Cerebellar cortex (tissue), 1 donor: ENCODE measurements around the gene IGSF9.
A peak's percentile ranks its signal among the peaks of the same experiment; 100 is the strongest.

ENCODE experiments used
- DNase-seq: peaks from one replicate; pipeline ENCODE4 v3.0.0-alpha.2; 2015; ENCODE audit warnings: low spot score

IGSF9 gene

GRCh38 chr1:159945483-159946241, at the start of gene IGSF9:
Gene IGSF9, minus strand, starts transcription at chr1:159945613. Its CDS starts 2,159 bp downstream, at chr1:159943454.
- DNase-seq, result peak; percentile 72

GRCh38 chr1:159994896-159995295, 49.5 kb upstream of the IGSF9 start:
- no peak for DNase-seq

GRCh38 chr1:159993911-159994310, 48.5 kb upstream of the IGSF9 start:
- no peak for DNase-seq

- DNase-seq, result no peak
These were observed 46.7 kb upstream of the IGSF9 start for GRCh38 chr1:159992161-159992560.

- no peak for DNase-seq
These were observed 46.1 kb upstream of the IGSF9 start for GRCh38 chr1:159991513-159991912.

- no peak for DNase-seq
These were observed 44.6 kb upstream of the IGSF9 start for GRCh38 chr1:159990005-159990404.

- no peak for DNase-seq
These were observed 44.2 kb upstream of the IGSF9 start for GRCh38 chr1:159989581-159989980.

- no peak for DNase-seq
These were observed 42.6 kb upstream of the IGSF9 start for GRCh38 chr1:159988006-159988405.

GRCh38 chr1:159987186-159987585, 41.8 kb upstream of the IGSF9 start:
- DNase-seq, result no peak

GRCh38 chr1:159986531-159986930, 41.1 kb upstream of the IGSF9 start:
- DNase-seq, result no peak

GRCh38 chr1:159986093-159986492, 40.7 kb upstream of the IGSF9 start:
- DNase-seq, result no peak

GRCh38 chr1:159985473-159985872, 40.1 kb upstream of the IGSF9 start:
- no peak for DNase-seq

GRCh38 chr1:159983681-159984080, 38.3 kb upstream of the IGSF9 start:
- DNase-seq, result no peak

GRCh38 chr1:159982280-159982679, 36.9 kb upstream of the IGSF9 start:
- no peak for DNase-seq

- DNase-seq, result no peak
These were observed 36.1 kb upstream of the IGSF9 start for GRCh38 chr1:159981351-159982055.

- no peak for DNase-seq
These were observed 35.4 kb upstream of the IGSF9 start for GRCh38 chr1:159980786-159981185.

GRCh38 chr1:159980076-159980475, 34.7 kb upstream of the IGSF9 start:
- DNase-seq, result no peak

GRCh38 chr1:159979257-159979656, 33.8 kb upstream of the IGSF9 start:
- DNase-seq, result no peak

GRCh38 chr1:159978107-159978398, 32.6 kb upstream of the IGSF9 start:
- no peak for DNase-seq

GRCh38 chr1:159977364-159978106, 32.1 kb upstream of the IGSF9 start:
- DNase-seq, result no peak

- no peak for DNase-seq
These were observed 29.0 kb upstream of the IGSF9 start for GRCh38 chr1:159974350-159974965.

- no peak for DNase-seq
These were observed 28.0 kb upstream of the IGSF9 start for GRCh38 chr1:159973350-159973940.
